NCI-H146 treated with DMSO at 0.1 percent for 48 hours (cell line): ENCODE results near the gene SPECC1.
"Not testable (repeated sequence)": the region's sequence is repeated elsewhere in the genome, so short reads cannot be mapped to it uniquely, and the experiment has no call there.

Experiments used
- DNase-seq: peaks from one replicate; lab custom pipeline; 2025; ENCODE audit not compliant: unreplicated experiment; lab: John Stamatoyannopoulos, UW

Gene SPECC1

DNA sequence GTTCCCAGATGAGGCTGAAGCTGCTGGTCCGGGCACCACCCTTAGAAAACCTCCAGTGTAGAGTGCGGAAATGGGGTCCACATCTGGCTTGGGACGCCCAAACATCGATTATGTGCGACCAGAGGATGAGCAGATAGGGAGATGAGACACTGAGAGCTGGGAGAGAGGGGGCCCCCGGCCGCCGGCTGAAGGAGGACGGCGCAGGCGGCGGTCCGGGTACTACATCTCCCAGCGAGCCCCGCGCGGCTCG, 182 bp upstream of the SPECC1 start:
- DNase-seq, result no peak

DNA sequence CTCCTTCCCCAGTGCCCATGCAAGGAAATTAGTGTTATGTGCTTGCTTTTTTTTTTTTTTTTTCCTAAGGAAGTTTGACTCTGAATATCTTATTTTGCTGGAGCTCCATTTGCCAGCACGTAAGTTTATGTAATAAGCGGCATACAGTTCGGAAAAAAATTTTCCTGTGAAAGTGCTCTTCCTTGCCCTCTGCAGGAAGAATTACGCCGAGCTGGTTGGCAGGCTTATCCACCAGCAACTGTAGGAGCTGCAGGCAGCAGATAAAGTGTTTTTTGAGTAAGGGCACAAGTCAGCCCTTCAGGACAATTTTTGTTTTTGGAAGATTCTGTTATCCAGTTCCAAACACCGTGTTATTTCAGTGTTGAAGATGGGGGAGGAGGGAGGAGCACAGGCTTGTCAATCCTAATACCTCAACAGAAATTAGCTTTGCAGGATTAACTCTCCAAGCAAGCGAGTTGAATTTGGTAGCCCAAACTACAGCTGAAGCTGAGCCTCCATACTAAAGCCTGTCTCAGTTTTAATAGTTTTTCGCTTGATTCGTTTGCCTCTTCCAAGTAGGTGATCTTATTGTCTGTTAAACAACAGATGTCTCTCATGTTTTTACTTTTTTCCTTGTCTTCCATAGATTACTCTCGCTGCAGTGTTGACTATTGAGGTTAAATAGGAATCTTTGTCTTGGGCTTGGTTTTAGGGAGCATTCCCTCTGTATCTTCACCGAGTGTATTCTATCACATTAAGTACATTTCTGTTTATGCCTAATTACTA, 1.1 kb downstream of the SPECC1 start:
- DNase-seq, result peak; percentile 52

DNA sequence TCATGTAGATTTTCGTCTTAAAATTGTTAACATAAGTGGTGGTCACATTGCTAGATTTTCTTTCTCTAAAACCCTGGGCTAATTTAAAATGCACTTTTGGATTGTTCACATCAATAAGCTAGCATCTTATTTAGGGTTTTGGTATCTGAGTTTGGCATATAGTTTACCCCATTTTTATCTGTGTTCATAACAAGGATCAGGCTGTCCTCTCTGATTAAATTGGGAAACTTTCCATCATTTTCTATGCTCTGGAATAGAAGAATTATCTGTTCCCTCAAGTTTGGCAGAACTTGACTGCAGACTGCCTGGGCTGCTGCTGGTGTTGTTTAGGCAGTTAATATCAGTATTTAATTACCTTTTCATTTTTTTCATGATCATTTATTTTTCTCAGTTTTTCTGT, 1.8 kb downstream of the SPECC1 start:
- no peak for DNase-seq

DNA sequence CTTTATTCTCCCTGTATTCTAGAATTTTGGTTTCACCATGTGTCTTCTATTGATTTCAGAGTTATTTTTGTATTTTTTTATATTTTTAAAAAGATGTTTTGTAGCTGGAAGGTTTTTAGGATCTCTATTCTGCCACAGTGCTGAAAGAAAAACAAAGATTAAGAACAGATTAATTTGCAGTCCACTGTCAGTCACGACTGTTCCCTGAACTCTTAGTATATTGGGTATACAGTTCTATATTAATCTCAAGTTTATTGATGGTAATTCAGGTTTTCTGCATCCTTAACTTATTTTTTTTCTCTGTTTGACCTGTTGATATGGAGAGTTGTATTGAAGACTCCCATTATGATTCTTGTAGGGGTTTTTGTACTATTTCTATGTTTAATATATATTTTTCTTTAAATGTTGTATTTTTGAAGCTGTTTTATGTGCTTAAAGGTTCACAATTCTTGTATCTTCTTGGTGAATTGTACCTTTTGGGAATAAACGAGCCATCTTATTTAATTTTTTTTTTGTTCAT, 2.9 kb downstream of the SPECC1 start:
- no peak for DNase-seq

DNA sequence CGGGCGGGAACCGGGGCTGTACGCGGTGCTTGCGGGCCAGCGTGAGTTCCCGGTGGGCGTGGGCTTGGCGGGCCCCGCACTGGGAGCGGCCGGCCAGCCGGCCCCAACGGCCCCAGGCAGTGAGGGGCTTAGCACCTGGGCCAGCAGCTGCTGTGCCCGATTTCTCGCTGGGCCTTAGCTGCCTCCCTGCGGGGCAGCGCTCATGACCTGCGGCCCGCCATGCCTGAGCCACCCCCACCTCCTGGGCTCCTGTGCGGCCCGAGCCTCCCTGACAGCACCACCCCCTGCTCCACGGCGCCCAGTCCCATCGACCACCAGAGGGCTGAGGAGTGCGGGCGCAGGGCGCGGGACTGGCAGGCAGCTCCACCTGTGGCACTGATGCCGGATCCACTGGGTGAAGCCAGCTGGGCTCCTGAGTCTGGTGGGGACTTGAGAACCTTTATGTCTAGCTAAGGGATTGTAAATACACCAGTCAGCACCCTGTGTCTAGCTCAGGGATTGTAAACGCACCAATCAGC, 7.4 kb downstream of the SPECC1 start:
- DNase-seq, result not testable (repeated sequence)

DNA sequence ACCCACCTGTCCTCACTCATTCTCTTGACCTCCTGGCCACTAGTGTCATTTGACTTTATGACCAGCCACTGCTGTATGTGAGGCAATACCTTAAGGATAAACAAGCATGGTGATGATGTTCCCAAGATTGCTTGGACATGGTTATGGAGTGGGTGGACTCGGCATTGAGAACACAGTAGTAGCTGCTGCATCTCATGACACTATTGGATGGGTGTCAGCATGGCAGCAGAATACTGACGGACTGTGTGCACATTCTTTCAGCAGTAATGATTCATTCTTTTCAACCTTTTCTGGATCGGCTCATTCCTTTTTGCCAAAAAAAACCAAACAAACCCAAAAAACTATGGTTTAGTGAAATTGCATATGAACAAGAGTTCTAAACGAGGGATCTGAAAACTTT, 13.5 kb downstream of the SPECC1 start:
- no peak for DNase-seq

DNA sequence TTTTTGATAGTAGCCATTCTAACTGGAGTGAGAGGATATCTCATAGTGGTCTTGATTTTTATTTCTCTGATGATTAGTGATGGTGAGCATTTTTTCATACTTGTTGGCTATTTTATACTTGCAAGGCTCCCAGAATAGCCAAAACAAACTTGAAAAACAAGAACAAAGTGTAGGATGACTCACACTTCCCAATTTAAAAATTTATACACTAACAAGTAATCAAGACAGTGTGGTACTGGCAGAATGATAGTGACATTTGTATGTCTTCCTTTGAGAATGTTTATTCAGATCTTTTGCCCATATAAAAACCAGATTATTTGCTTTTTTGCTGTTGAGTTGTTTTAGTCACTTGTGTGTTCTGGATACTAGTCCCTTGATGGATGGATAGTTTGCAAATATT, 17.8 kb downstream of the SPECC1 start:
- no peak for DNase-seq

DNA sequence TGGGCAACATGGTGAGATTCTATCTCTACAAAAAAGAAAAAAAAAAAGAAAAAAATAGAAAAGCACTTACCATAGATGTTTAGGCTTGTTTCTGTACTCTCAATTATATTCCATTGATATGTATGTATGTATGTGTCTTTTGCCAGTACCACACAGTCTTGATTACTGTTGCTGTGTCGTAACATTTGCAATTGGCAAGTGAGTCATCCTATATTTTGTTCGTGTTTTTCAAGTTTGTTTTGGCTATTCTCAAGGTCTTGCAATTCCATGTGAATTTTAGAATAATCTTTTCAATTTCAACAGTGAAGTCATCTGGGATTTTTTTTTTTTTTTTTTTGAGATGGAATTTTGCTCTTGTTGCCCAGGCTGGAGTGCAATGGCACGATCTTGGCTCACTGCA, 19.3 kb downstream of the SPECC1 start:
- DNase-seq, result no peak

DNA sequence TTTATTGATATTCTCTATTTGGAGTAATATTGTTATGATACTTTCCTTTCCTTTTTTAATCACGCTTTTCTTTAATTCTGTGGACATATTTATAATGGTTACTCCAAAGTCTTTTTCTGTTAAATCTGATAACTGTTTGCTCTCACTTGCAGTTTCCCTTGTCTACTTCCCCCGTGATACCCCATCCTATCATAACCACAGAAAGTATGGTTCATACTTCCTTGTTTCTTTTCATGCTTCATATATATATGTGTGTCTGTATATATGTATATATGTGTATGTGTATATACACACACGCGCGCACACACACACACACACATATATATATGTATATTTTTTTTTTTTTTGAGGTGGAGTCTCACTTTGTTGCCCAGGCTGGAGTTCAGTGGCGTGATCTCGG, 23.5 kb downstream of the SPECC1 start:
- no peak for DNase-seq

DNA sequence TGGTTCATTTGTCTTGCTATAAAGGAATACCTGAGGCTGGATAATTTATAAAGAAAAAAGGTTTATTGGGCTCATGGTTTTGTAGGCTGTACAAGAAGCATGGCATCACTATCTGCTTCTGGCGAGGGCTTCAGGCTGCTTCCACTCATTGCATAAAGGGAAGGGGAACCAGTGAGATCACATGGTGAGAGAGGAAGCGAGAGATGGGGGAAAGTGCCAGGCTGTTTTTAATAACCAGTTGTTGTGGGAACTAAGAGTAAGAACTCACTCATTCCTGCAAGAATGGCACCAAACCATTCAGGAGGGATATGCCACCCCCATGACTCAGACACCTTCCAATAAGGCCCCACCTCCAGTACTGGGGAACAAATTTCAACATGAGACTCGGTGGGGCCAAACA, 24.3 kb downstream of the SPECC1 start:
- no peak for DNase-seq

DNA sequence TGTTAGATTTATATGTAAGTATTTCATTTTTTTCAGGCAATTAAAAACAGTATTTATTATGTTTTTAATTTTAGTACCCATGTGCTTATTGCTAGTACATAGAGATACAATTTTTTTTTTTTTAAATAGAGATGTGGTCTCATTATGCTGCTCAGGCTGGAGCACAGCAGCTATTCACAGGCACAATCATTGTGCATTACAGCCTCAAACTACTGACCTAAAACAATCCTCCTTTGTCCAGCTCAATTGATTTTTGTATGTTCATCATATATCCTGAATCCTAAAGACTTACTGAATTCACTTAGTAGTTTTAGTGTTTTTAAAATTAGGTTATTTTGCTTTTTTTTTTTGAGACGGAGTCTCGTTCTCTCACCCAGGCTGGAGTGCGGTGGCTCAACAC, 26.3 kb downstream of the SPECC1 start:
- DNase-seq, result no peak

DNA sequence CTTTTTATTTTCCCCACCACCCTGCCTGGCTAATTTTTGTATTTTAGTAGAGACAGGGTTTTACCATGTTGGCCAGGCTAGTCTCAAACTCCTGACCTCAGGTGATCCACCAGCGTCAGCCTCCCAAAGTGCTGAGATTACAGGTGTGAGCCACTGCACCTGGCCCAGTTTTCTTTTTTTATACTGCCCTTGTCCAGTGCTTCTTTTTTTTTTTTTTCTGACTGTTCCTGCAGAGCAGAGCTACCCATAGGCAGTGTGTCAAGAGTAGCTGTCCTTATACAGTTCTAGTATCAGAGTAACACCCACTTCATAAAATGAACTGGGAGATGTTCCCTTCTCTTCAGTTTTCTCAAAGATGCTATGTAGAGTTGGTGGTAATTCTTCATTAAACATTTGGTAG, 28.1 kb downstream of the SPECC1 start:
- DNase-seq, result not testable (repeated sequence)

DNA sequence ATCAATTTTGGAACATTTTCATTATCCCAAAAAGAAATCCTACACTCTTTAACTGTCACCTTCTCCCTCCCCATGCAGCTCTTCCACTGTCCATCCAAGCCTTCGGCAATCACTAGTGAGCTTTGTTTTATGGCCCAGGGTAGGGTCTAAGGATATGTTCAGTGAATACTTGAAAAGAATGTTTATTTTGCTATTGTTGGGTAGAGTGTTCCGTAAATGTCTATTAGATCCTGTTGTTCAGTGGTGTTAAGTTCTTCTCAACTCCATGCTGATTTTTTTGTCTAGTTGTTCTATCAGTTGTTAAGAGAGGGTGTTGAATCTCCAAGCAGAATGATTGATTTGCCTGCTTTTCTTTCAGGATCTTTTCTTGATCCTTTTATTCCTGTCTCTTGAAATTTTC, 29.9 kb downstream of the SPECC1 start:
- no peak for DNase-seq

DNA sequence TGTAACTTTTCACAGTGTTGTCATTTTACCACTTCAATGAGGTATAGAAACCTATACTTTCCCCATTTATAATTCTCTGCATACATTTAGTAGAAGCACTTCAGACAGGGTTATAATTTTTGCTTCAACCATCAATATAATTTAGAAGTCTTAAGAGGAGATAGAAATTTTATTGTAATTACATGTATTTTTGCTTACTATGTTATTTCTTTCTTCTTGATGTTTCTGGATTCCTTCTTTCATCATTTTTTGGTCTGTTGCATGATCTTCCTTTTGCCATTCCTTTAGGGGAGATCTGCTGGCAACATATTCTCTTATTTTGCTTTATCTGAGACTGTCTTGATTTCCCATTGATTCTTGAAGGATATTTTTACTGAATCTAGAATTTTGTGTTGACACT, 31.1 kb downstream of the SPECC1 start:
- no peak for DNase-seq

DNA sequence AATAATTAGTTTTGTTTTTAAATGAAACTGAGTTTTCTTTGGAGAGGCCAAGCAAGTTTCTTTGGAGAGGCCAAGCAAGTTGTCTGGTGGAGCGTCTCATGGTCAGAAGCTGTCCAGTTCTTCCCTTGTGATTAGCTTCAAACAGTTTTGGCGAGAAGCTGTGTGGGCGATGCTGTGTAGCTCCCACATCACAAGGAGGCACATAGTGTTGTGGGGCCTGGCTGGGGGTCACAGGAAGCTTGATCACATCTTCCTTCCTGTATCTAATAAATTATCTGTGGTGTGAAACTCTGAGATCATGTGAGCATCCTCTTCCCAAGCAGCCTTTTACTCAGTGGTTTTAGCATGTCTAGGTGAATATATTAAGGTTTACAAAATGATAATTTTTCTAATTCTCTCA, 33.9 kb downstream of the SPECC1 start:
- DNase-seq, result no peak

DNA sequence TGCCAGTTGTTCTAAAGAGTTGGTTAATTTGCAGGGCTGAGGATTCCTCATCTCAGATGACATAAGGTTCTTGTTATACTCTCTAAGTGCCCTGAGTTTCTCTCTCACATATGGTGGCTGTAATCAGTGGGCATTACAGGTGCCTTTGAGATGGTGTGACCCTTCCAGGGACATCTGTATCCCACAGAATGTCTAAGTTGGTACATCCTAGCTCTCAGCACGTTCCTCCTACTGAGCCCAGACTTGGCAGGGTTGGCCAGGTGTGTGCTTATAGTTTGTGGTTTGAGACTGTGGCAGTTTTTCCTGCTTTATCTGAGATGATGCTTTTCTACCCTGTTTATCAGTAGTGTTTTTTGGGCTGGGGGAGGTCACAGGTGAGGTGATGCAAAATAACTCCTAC, 36.3 kb downstream of the SPECC1 start:
- no peak for DNase-seq

DNA sequence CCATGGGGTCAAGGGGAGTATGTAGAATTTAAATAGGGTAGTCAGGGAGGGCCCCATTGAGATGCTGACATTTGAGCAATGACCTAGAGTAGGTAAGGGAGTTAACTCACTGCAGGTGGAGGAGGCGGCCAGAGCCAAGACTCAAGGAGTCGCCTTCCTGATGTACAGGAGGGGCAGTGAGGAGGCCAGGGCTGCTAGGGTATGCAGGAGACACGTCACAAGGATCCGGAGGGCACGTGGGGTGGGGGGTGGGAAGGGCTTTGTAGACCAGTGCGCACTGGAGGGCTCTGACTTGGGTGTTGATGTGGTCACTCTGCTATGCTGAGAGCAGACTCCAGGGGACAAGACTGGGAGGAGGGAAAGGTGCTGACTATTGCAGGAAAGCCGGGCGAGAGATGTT, 37.5 kb downstream of the SPECC1 start:
- DNase-seq, result no peak

DNA sequence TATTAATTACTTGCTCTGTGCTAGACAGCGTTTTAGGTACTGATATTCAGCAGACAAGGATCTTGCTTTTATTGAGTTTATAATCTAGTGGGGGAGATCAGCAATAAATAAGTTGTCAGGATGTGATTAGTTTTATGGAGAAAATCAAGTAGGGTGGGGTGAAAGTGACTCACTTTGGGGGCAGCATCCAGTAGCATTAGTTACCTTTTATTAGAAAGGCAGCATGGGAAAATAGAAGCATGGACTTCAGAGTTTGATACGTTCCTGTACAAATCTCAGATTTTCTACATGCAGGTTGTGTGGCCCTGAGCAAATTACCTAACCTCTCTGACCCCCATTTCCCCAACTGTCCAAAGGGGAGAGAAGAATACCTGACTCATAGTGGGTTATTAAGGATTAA, 42.5 kb downstream of the SPECC1 start:
- DNase-seq, result no peak

DNA sequence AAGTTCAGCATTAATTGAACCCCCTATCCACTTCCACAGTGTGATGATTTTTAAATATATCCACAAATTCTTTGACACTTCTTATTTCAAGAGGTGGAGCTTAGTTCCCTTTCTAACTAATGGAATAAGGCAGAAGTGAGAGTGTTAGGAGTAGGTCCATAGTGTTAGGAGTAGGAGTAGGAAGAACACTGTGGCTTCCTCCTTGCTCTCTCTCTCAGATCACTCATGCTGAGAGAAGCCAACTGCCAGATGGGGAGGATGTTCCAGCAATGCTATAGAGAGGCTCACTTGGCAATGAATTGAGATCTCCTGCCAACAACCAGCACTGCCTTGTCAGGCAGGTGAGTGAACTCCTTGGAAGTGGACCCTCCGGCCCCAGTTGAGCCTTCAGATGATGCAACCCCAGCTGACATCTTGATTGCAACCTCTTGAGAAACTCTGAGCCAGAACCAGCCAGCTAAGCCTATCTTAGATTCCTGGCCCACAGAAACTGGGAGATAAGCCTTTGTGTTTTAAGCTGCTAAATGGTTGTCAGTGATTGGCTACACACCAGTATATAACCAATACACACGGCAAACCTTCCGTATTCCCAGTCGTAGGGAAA, 44.3 kb downstream of the SPECC1 start:
- no peak for DNase-seq

DNA sequence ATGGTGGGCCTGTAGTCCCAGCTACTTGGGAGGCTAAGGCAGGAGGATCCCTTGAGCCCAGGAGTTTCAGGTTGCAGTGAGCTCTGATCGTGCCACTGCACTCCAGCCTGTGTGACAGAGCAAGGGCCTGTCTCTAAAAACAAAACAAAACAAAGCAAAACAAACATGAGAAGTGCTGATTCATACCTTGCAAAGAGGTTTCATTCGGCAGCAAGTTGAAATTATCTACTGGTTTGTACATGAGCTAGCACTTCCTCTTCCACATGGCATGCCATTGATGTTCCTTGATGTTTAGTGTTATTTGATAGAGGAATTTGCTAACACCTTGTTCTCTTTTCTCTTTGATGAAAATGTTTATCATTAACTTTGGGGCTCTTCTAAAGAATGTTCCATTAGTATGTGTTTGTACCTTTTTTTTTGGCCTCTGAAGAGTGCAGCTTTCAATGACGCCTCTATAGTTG, 50.6 kb downstream of the SPECC1 start:
- DNase-seq, result no peak

DNA sequence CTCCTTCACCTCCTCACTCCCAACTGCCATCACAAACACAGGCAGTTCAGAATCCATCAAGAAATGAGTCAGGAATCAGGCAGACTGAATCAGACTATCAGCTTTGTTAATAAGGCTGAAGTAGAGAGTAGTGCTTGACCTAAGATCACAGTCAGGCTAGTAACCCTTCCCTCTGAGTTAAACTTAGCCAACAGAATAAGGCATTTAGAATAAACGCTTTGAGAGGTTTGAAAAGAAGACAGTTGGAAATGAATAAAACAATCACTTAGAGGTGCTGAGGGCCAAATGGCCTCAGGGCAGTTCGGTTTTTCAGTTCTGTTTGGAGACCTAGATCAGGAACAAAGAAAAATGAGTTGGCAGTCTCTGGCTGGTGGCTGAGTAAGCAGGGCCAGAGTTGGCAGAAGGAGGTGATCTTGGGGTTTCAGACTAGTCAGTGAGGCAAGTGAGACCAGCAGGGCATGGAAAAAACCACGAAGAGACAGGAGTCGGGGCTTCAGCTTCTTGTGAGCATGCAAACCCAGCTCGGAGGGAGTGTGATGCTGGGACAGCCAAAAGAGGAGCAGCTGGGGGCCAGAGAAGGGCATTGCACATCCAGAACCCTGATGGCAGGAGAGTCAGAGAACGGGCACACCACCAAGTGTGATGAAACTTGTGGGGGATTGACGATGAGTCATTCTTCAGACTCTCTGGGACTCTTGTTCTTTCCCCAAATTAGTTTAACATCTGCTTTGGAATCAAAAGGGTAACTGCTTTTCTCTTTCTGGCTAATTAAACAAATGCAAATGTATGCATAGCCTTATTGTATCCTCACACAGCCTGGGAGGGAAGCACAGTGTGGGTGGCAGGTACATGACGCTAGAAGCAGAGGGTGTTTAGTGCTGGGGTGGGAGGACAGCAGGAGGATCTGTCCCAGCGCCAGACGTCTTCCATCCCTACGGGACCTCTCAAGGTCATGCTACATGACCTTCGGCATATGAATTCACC, 54.8 kb downstream of the SPECC1 start:
- peak; percentile 46 for DNase-seq

DNA sequence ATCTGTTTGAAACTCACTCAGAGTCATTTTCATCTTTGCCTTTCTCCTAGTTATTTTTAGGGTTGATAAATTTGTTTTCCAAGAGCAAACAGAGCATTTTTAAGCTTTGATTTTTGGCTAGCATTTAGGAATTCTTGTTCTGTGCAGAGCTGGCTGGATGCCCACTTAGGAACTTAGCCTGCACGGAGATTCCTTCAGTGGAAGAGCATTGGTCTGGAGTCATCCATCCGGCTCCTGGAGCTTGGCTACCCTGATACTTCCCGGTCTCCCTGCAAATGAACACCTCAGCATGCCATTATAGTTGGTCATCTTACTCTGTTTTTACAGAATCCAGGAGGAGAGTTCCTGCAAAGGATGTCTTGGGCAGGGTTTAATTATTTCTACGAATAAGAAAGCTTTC, 57.1 kb downstream of the SPECC1 start:
- DNase-seq, result no peak
